CD4-positive, alpha-beta T cell (primary cell): ENCODE data around the gene OR5AN1. TPM values are rescaled to one million over a fixed set of nuclear protein-coding genes. Genes with fewer than 3 reads are reported as not detected.
"Not testable (repeated sequence)": the region's sequence is repeated elsewhere in the genome, so short reads cannot be mapped to it uniquely, and the experiment has no call there.

Experiments used
- ATAC-seq: fragments of 200-7000 bp; cut with Tn5 transposase; one replicate; pipeline ENCODE4 v1.10.0; 2022; ENCODE audit warnings: mild to moderate bottlenecking; ENCODE audit not compliant: poor library complexity
- CTCF ChIA-PET: fragments of 350-600 bp; sonication (Branson Sonifier 250); formaldehyde crosslinking; loops from one replicate; lab custom pipeline; 2021; ENCODE audit warnings: antibody characterized with exemption, inconsistent platforms; lab: Charles Lee
- POLR2A ChIA-PET: fragments of 350-600 bp; sonication (Branson Sonifier 250); formaldehyde crosslinking; loops from one replicate; lab custom pipeline; 2021; ENCODE audit warnings: antibody characterized with exemption, inconsistent platforms; lab: Charles Lee
- DNase-seq, 14 experiments: peaks; one replicate each; pipeline ENCODE4 v3.0.0-alpha.2; 2013 to 2020; ENCODE audit warnings: mixed read lengths in 2 of 14
- H3K27ac ChIP-seq, 2 donors: one replicate each; pipeline versions ENCODE4 v1.5.1 to v1.7.0; 2013; ENCODE audit warnings: low read length in 2 of 2, low read depth in 1 of 2, mild to moderate bottlenecking in 1 of 2
- H3K27me3 ChIP-seq, 2 experiments: 1 replicate in 1 of 2; 2 replicates in 1 of 2; pipeline versions ENCODE4 v1.6.1 to v1.7.0; 2013; ENCODE audit warnings: low read length in 2 of 2, control low read depth in 1 of 2, mild to moderate bottlenecking in 1 of 2, moderate library complexity in 1 of 2; ENCODE audit not compliant: insufficient read depth in 2 of 2, control insufficient read depth in 1 of 2
- H3K36me3 ChIP-seq: one replicate; pipeline ENCODE4 v1.6.1; 2013; ENCODE audit warnings: low read length, control low read depth; ENCODE audit not compliant: insufficient read depth
- H3K4me1 ChIP-seq: one replicate; pipeline ENCODE4 v1.6.1; 2013; ENCODE audit warnings: low read length, control low read depth; ENCODE audit not compliant: insufficient read depth
- H3K4me3 ChIP-seq: one replicate; pipeline ENCODE4 v1.5.1; 2013; ENCODE audit warnings: mild to moderate bottlenecking, low read length, moderate library complexity
- H3K9me3 ChIP-seq, 2 experiments: 1 replicate in 1 of 2; 2 replicates in 1 of 2; pipeline versions ENCODE4 v1.6.1 to v1.7.0; 2013; ENCODE audit warnings: low read length in 2 of 2, mild to moderate bottlenecking in 2 of 2, control low read depth in 1 of 2, moderate library complexity in 1 of 2; ENCODE audit not compliant: control insufficient read depth in 1 of 2, insufficient read depth in 1 of 2
- H3K27ac Mint-ChIP-seq: one replicate; pipeline ENCODE4 v1.8.0; 2020; ENCODE audit warnings: mixed read lengths
- H3K27me3 Mint-ChIP-seq: one replicate; pipeline ENCODE4 v1.8.0; 2021; ENCODE audit warnings: mixed read lengths
- H3K36me3 Mint-ChIP-seq: one replicate; pipeline ENCODE4 v1.8.0; 2021; ENCODE audit warnings: low read depth, mixed read lengths
- H3K4me1 Mint-ChIP-seq: one replicate; pipeline ENCODE4 v1.8.0; 2021; ENCODE audit warnings: low read depth, mixed read lengths
- H3K4me3 Mint-ChIP-seq: one replicate; pipeline ENCODE4 v1.8.0; 2020; ENCODE audit warnings: mild to moderate bottlenecking, mixed read lengths
- H3K9me3 Mint-ChIP-seq: one replicate; pipeline ENCODE4 v1.8.0; 2020; ENCODE audit warnings: mixed read lengths
- intact Hi-C, 2 experiments: fragments of 100-400 bp; cut with DNase I in 1 of 2; cut with micrococcal nuclease in 1 of 2; formaldehyde crosslinking; loops; one replicate each; pipeline versions ENCODE4 v1.15.1 to v1.9.0; 2023 to 2025; cut with DNase I, micrococcal nuclease
- total RNA-seq, 174 experiments: library from RNA in 2 of 174; stranded (reverse) in 2 of 174; gene quantifications; one replicate each; pipeline ENCODE4 v1.2.3 and lab custom pipeline; 2021 to 2026
- TF ChIP-seq, protein P1 (sequence below): fragments of 200-600 bp; IDR thresholded peaks from one replicate; pipeline ENCODE4 v1.8.0; 2022; ENCODE audit warnings: antibody characterized with exemption, mild to moderate bottlenecking

Gene OR5AN1
- total RNA-seq, 2 experiments from 2014 or later, result not detected

DNA sequence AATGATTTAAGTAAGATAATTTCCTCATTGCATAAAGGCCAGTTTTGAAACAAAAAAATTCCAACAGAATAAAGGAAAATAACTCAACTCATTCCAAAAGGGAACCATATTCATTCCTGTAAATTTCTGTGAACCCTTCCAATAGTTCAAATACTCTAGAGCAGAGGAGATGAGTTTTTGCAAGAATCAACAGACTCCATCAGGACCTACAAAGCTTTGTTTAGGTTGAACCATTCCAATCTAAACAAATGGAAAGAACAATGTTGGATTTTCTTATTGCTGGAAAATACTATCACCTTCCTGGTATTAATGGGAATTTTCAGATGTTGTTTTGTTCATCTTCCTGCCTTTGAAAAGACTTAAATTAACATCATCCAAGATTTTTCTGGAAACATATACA is 21.8 kb upstream of the OR5AN1 start:
- H3K36me3 ChIP-seq, result no peaks in the 10 kb centered on the region
- ATAC-seq (no peak), DNase-seq (no peak)
- H3K4me1 ChIP-seq, result no peaks in the 10 kb centered on the region
- intact Hi-C loops, result no loop called here
- H3K27ac Mint-ChIP-seq, result no peak overlapping the region
- H3K27me3 ChIP-seq, result peaks cover 0 to 6% of the 10 kb centered on the region in 2 experiments
- peaks cover 11% of the 10 kb centered on the region for H3K9me3 Mint-ChIP-seq
- peaks cover 35% of the 10 kb centered on the region for H3K27me3 Mint-ChIP-seq
- H3K4me3 ChIP-seq, result no peak overlapping the region
- ChIA-PET POLR2A (no interaction called here), CTCF (no interaction called here)
- no peaks in the 10 kb centered on the region for H3K9me3 ChIP-seq
- TF ChIP-seq, protein P1, sequence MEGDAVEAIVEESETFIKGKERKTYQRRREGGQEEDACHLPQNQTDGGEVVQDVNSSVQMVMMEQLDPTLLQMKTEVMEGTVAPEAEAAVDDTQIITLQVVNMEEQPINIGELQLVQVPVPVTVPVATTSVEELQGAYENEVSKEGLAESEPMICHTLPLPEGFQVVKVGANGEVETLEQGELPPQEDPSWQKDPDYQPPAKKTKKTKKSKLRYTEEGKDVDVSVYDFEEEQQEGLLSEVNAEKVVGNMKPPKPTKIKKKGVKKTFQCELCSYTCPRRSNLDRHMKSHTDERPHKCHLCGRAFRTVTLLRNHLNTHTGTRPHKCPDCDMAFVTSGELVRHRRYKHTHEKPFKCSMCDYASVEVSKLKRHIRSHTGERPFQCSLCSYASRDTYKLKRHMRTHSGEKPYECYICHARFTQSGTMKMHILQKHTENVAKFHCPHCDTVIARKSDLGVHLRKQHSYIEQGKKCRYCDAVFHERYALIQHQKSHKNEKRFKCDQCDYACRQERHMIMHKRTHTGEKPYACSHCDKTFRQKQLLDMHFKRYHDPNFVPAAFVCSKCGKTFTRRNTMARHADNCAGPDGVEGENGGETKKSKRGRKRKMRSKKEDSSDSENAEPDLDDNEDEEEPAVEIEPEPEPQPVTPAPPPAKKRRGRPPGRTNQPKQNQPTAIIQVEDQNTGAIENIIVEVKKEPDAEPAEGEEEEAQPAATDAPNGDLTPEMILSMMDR, result no peak
- H3K27ac ChIP-seq, result no peak overlapping the region
- no peak overlapping the region for H3K4me3 Mint-ChIP-seq
- H3K4me1 Mint-ChIP-seq, result no peaks in the 10 kb centered on the region
- no peaks in the 10 kb centered on the region for H3K36me3 Mint-ChIP-seq

DNA sequence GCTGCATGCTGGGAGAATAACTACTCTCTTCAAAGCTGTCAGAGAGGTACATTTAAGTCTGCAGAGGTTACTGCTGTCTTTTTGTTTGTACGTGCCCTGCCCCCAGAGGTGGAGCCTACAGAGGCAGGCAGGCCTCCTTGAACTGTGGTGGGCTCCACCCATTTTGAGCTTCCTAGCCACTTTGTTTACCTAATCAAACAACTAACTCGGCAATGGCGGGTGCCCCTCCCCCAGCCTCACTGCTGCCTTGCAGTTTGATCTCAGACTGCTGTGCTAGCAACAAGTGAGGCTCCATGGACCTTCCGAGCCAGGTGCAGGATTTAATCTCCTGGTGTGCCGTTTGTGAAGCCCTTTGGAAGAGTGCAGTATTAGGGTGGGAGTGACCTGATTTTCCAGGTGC is 9.0 kb upstream of the OR5AN1 start:
- H3K4me1 ChIP-seq, H3K36me3 ChIP-seq, H3K4me3 ChIP-seq, H3K27me3 ChIP-seq, H3K27ac Mint-ChIP-seq, DNase-seq, H3K36me3 Mint-ChIP-seq, CTCF ChIA-PET, POLR2A ChIA-PET, H3K4me1 Mint-ChIP-seq, H3K9me3 ChIP-seq, intact Hi-C loops, H3K9me3 Mint-ChIP-seq, H3K27ac ChIP-seq, H3K4me3 Mint-ChIP-seq, ATAC-seq: not testable (repeated sequence)
- H3K27me3 Mint-ChIP-seq, result peaks cover 40% of the 10 kb centered on the region

DNA sequence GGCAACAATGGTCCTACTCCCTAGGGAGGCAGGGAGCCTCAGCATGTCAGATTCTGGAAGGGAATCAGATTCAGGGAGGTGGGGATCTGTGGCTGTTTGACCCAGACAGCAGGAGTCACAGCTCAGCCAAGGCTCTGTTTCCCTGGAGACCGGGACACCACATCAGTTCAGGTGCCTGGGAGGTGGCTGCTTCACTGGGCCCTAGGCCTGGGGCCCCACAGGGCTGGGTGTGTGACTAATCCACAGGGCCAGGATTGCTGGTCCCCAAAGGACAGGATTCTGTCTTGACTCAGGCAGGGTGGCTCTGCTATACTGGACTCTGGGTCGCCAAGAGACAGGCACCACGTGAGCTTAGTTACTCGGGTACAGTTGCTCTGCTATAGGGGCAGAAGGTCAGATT is 3.5 kb upstream of the OR5AN1 start:
- no peaks in the 10 kb centered on the region for H3K4me1 Mint-ChIP-seq
- ChIA-PET CTCF (no interaction called here), POLR2A (no interaction called here)
- no peaks in the 10 kb centered on the region for H3K36me3 ChIP-seq
- intact Hi-C loops, result no loop called here
- no peaks in the 10 kb centered on the region for H3K4me1 ChIP-seq
- H3K4me3 ChIP-seq, result no peak overlapping the region
- H3K4me3 Mint-ChIP-seq, result no peak overlapping the region
- H3K27me3 ChIP-seq, result peaks cover 0 to 5% of the 10 kb centered on the region in 2 experiments
- TF ChIP-seq, protein P1, result no peak
- peaks cover 38% of the 10 kb centered on the region for H3K27me3 Mint-ChIP-seq
- H3K27ac Mint-ChIP-seq, result no peak overlapping the region
- H3K27ac ChIP-seq, result no peak overlapping the region
- peaks cover 0 to 7% of the 10 kb centered on the region in 2 experiments for H3K9me3 ChIP-seq
- DNase-seq, result no peak
- no peaks in the 10 kb centered on the region for H3K9me3 Mint-ChIP-seq
- ATAC-seq, result no peak
- H3K36me3 Mint-ChIP-seq, result no peaks in the 10 kb centered on the region

DNA sequence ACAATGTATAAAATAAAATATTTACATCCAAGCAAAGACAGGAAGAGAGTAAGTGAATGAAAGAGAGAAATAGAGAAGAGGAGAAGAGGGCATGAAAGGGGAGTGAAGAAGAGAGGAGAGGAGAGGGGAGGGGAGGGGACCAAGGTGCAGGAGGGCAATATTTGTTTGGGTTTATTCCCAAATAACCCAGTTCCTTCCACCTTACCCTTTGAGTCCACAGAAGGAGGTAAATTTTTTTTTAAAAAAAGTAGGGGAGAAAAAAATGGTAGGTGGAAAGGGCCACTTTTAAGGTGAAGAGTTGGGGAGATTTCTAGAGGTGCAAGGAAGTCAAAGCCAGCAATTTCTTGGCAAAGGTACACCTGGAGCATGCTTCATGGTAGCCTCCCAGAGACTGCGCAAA is 2.1 kb upstream of the OR5AN1 start:
- Mint-ChIP-seq H3K27me3 (peaks cover 34% of the 10 kb centered on the region), H3K36me3 (no peaks in the 10 kb centered on the region), H3K4me3 (no peak overlapping the region), H3K27ac (no peak overlapping the region), H3K4me1 (no peaks in the 10 kb centered on the region), H3K9me3 (no peaks in the 10 kb centered on the region)
- POLR2A ChIA-PET, result no interaction called here
- CTCF ChIA-PET, result no interaction called here
- ATAC-seq, result no peak
- no peak overlapping the region for H3K27ac ChIP-seq
- no peak for DNase-seq
- no peak overlapping the region for H3K4me3 ChIP-seq
- peaks cover 0 to 5% of the 10 kb centered on the region in 2 experiments for H3K27me3 ChIP-seq
- H3K9me3 ChIP-seq, result peaks cover 0 to 7% of the 10 kb centered on the region in 2 experiments
- TF ChIP-seq, protein P1, result no peak
- H3K36me3 ChIP-seq, result no peaks in the 10 kb centered on the region
- intact Hi-C loops, result no loop called here
- H3K4me1 ChIP-seq, result no peaks in the 10 kb centered on the region
